Large intestine (tissue), 3 donors: Measurements from ENCODE around the gene PTPRE. TPM values are rescaled to one million over a fixed set of nuclear protein-coding genes. Genes with fewer than 3 reads are reported as not detected.
A peak's percentile ranks its signal among the peaks of the same experiment; 100 is the strongest.

Experiments used
- DNase-seq, 2 donors: peaks; one replicate each; pipeline versions ENCODE4 v3.0.0 to v3.0.0-alpha.2; 2013
- H3K27ac ChIP-seq: one replicate; pipeline ENCODE4 v1.5.1; 2013; ENCODE audit warnings: low read length
- H3K27me3 ChIP-seq: 2 replicates; pipeline ENCODE4 v1.6.1; 2013; ENCODE audit warnings: low read length; ENCODE audit not compliant: control insufficient read depth, insufficient read depth
- H3K36me3 ChIP-seq: 2 replicates; pipeline ENCODE4 v1.6.1; 2013; ENCODE audit warnings: low read length; ENCODE audit not compliant: control insufficient read depth, insufficient read depth
- H3K4me1 ChIP-seq: one replicate; pipeline ENCODE4 v1.6.1; 2013; ENCODE audit warnings: low read length; ENCODE audit not compliant: control insufficient read depth, insufficient read depth
- H3K4me3 ChIP-seq: one replicate; pipeline ENCODE4 v1.5.1; 2013; ENCODE audit warnings: low read length
- H3K9me3 ChIP-seq: one replicate; pipeline ENCODE4 v1.6.1; 2013; ENCODE audit warnings: mild to moderate bottlenecking, low read depth, low read length, moderate library complexity; ENCODE audit not compliant: control insufficient read depth
- WGBS: methylation state at CpG from one replicate; pipeline ENCODE4 v1.1.5; 2013; ENCODE audit warnings: low lambda C conversion rate; ENCODE audit not compliant: insufficient coverage; 5-methylcytosine and 5-hydroxymethylcytosine counted together
- polyA plus RNA-seq: library from polyadenylated mRNA; unstranded; fragments of 120-200 nt; gene quantifications from one replicate; pipeline ENCODE4 v1.2.1, GENCODE V29; 2013

The PTPRE gene
- polyA plus RNA-seq, 1 donor: 21.6 TPM

GRCh38 chr10:128011059-128011979 lies 104.4 kb downstream of the PTPRE start:
- H3K27me3 ChIP-seq: no peaks in the 10 kb centered on the region
- no peak overlapping the region for H3K4me3 ChIP-seq
- H3K4me1 ChIP-seq: peaks cover 4% of the 10 kb centered on the region
- peak; percentile 65 to 73 for DNase-seq
- 63% methylated on average over 4 of the region's 27 CpGs for WGBS
- H3K9me3 ChIP-seq: no peaks in the 10 kb centered on the region
- no peaks in the 10 kb centered on the region for H3K36me3 ChIP-seq
- H3K27ac ChIP-seq: no peak overlapping the region

GRCh38 chr10:128013626-128014025 lies 106.7 kb downstream of the PTPRE start:
- DNase-seq: no peak
- no peak overlapping the region for H3K27ac ChIP-seq
- no peaks in the 10 kb centered on the region for H3K36me3 ChIP-seq
- H3K9me3 ChIP-seq: no peaks in the 10 kb centered on the region
- no peak overlapping the region for H3K4me3 ChIP-seq
- no peaks in the 10 kb centered on the region for H3K27me3 ChIP-seq
- WGBS: no CpG with 5 or more reads among the region's 4 CpGs
- peaks cover 4% of the 10 kb centered on the region for H3K4me1 ChIP-seq

- no peaks in the 10 kb centered on the region for H3K36me3 ChIP-seq
- no peaks in the 10 kb centered on the region for H3K9me3 ChIP-seq
- DNase-seq: no peak
- H3K27ac ChIP-seq: no peak overlapping the region
- H3K4me3 ChIP-seq: no peak overlapping the region
- no peaks in the 10 kb centered on the region for H3K27me3 ChIP-seq
- WGBS: no CpG with 5 or more reads among the region's 7 CpGs
- H3K4me1 ChIP-seq: peaks cover 4% of the 10 kb centered on the region
Measured at GRCh38 chr10:128014236-128014635, 107.3 kb downstream of the PTPRE start.

- Histone ChIP-seq H3K9me3 (no peaks in the 10 kb centered on the region), H3K27me3 (no peaks in the 10 kb centered on the region), H3K27ac (no peak overlapping the region), H3K4me3 (no peak overlapping the region), H3K36me3 (no peaks in the 10 kb centered on the region), H3K4me1 (peaks cover 3% of the 10 kb centered on the region)
- DNase-seq: no peak
- WGBS: no CpG with 5 or more reads among the region's 12 CpGs
Measured at GRCh38 chr10:128016423-128017060, 109.6 kb downstream of the PTPRE start.

- H3K36me3 ChIP-seq: no peaks in the 10 kb centered on the region
- H3K27me3 ChIP-seq: no peaks in the 10 kb centered on the region
- WGBS: no CpG with 5 or more reads among the region's 14 CpGs
- no peaks in the 10 kb centered on the region for H3K9me3 ChIP-seq
- H3K4me1 ChIP-seq: peaks cover 4% of the 10 kb centered on the region
- no peak for DNase-seq
- no peak overlapping the region for H3K4me3 ChIP-seq
- H3K27ac ChIP-seq: no peak overlapping the region
Measured at GRCh38 chr10:128017822-128018221, 110.9 kb downstream of the PTPRE start.

GRCh38 chr10:128018236-128018635 lies 111.3 kb downstream of the PTPRE start:
- Histone ChIP-seq H3K36me3 (no peaks in the 10 kb centered on the region), H3K4me1 (peaks cover 4% of the 10 kb centered on the region), H3K4me3 (no peak overlapping the region), H3K27me3 (no peaks in the 10 kb centered on the region), H3K27ac (no peak overlapping the region), H3K9me3 (no peaks in the 10 kb centered on the region)
- WGBS: no CpG with 5 or more reads among the region's 13 CpGs
- DNase-seq: peak; percentile 41 to 49

GRCh38 chr10:128018691-128019090 lies 111.8 kb downstream of the PTPRE start:
- Histone ChIP-seq H3K9me3 (no peaks in the 10 kb centered on the region), H3K4me1 (peaks cover 4% of the 10 kb centered on the region), H3K36me3 (no peaks in the 10 kb centered on the region), H3K27me3 (no peaks in the 10 kb centered on the region), H3K27ac (no peak overlapping the region), H3K4me3 (no peak overlapping the region)
- no CpG with 5 or more reads among the region's 2 CpGs for WGBS
- no peak for DNase-seq

- Histone ChIP-seq H3K4me1 (peaks cover 4% of the 10 kb centered on the region), H3K27ac (no peak overlapping the region), H3K36me3 (no peaks in the 10 kb centered on the region), H3K9me3 (no peaks in the 10 kb centered on the region), H3K27me3 (no peaks in the 10 kb centered on the region), H3K4me3 (no peak overlapping the region)
- WGBS: no CpG with 5 or more reads among the region's 19 CpGs
- peak; percentile 69 to 79 for DNase-seq
Measured at GRCh38 chr10:128022261-128023196, 115.6 kb downstream of the PTPRE start.

- WGBS: 100% methylated on average over 2 of the region's 8 CpGs
- no peak for DNase-seq
- peaks cover 4% of the 10 kb centered on the region for H3K4me1 ChIP-seq
- no peak overlapping the region for H3K27ac ChIP-seq
- no peak overlapping the region for H3K4me3 ChIP-seq
- H3K27me3 ChIP-seq: no peaks in the 10 kb centered on the region
- H3K9me3 ChIP-seq: no peaks in the 10 kb centered on the region
- H3K36me3 ChIP-seq: no peaks in the 10 kb centered on the region
Measured at GRCh38 chr10:128024426-128024825, 117.5 kb downstream of the PTPRE start.

GRCh38 chr10:128025437-128025836 lies 118.5 kb downstream of the PTPRE start:
- Histone ChIP-seq H3K27ac (no peak overlapping the region), H3K9me3 (no peaks in the 10 kb centered on the region), H3K4me1 (peaks cover 4% of the 10 kb centered on the region), H3K4me3 (no peak overlapping the region), H3K36me3 (no peaks in the 10 kb centered on the region), H3K27me3 (no peaks in the 10 kb centered on the region)
- DNase-seq: no peak
- WGBS: no CpG with 5 or more reads among the region's 8 CpGs
